Measurements from ENCODE around the gene HECW1.

DNA sequence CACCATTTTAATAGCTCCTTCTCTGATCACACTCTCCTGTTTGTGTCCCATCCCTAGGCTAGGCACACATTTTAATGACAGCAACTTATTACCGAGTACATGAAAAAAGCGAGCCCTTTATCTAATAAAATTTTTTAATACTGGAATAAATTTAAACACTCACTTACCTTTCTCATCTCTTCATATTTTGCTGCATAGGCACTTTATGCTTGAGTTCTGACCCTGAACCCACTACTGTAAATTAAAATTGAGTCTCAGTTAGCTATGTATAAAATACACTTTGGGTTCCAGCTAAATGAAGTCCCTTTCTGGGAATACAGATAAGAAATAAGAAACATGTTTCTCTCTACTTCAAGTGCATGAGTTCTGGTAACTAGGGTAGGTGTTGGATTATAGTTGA lies 104.6 kb downstream of the HECW1 start:
- TF ChIP-seq, protein P1, sequence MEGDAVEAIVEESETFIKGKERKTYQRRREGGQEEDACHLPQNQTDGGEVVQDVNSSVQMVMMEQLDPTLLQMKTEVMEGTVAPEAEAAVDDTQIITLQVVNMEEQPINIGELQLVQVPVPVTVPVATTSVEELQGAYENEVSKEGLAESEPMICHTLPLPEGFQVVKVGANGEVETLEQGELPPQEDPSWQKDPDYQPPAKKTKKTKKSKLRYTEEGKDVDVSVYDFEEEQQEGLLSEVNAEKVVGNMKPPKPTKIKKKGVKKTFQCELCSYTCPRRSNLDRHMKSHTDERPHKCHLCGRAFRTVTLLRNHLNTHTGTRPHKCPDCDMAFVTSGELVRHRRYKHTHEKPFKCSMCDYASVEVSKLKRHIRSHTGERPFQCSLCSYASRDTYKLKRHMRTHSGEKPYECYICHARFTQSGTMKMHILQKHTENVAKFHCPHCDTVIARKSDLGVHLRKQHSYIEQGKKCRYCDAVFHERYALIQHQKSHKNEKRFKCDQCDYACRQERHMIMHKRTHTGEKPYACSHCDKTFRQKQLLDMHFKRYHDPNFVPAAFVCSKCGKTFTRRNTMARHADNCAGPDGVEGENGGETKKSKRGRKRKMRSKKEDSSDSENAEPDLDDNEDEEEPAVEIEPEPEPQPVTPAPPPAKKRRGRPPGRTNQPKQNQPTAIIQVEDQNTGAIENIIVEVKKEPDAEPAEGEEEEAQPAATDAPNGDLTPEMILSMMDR (IDR thresholded peaks at IDR 0.05): no peak
- no peak for TF ChIP-seq POLR2A (IDR thresholded peaks at IDR 0.05)

Measured in lower leg skin (tissue), 3 donors.